OCI-LY7 (cell line): Measurements from ENCODE around the gene WDR3. TPM values are rescaled to one million over a fixed set of nuclear protein-coding genes. Genes with fewer than 3 reads are reported as not detected.

Experiments used
- BruUV-seq: library from RNA; stranded (reverse); fragments of 400-500 nt; replicated peaks from 2 replicates; lab custom pipeline; 2021; lab: Mats Ljungman, UMichigan
- CTCF ChIA-PET: fragments of 300-600 bp; sonication (Branson Sonifier 250); formaldehyde crosslinking; loops from one replicate; lab custom pipeline; 2022; ENCODE audit warnings: antibody characterized with exemption; ENCODE audit not compliant: unreplicated experiment; lab: Charles Lee
- POLR2A ChIA-PET: fragments of 300-600 bp; sonication (Branson Sonifier 250); formaldehyde crosslinking; loops from one replicate; lab custom pipeline; 2022; ENCODE audit warnings: antibody characterized with exemption; lab: Charles Lee
- DNase-seq: peaks from one replicate; pipeline ENCODE4 v3.0.0-alpha.2; 2015; ENCODE audit warnings: low spot score
- H2AFZ ChIP-seq: fragments of 200-600 bp; sonication (generic), shearing (Covaris generic); 2 replicates; pipeline ENCODE4 v1.6.1; 2014; ENCODE audit warnings: mild to moderate bottlenecking, antibody characterized with exemption, low read length, moderate library complexity
- H3K27ac ChIP-seq: fragments of 200-600 bp; sonication (generic); 2 replicates; pipeline ENCODE4 v1.5.1; 2014; ENCODE audit warnings: mixed run types, low read depth, mild to moderate bottlenecking, moderate library complexity, low read length, inconsistent platforms; ENCODE audit not compliant: poor library complexity, severe bottlenecking
- H3K36me3 ChIP-seq: fragments of 200-600 bp; sonication (generic); 2 replicates; pipeline ENCODE4 v1.6.1; 2014; ENCODE audit warnings: mild to moderate bottlenecking, antibody characterized with exemption, low read length, moderate library complexity, mixed read lengths; ENCODE audit not compliant: insufficient read depth
- H3K4me1 ChIP-seq: fragments of 200-600 bp; sonication (generic); 2 replicates; pipeline ENCODE4 v1.5.1; 2014; ENCODE audit warnings: mild to moderate bottlenecking, low read length; ENCODE audit not compliant: insufficient read depth, poor library complexity, severe bottlenecking
- H3K4me2 ChIP-seq: fragments of 200-600 bp; sonication (generic); 2 replicates; pipeline ENCODE4 v1.6.1; 2014; ENCODE audit warnings: mild to moderate bottlenecking, low read length
- H3K4me3 ChIP-seq: fragments of 200-600 bp; sonication (generic); 2 replicates; pipeline ENCODE4 v1.5.1; 2014; ENCODE audit warnings: mild to moderate bottlenecking, low read depth, low read length; ENCODE audit not compliant: poor library complexity, severe bottlenecking
- H3K79me2 ChIP-seq: fragments of 200-600 bp; sonication (generic); 2 replicates; pipeline ENCODE4 v1.6.1; 2016; ENCODE audit warnings: low read depth, mild to moderate bottlenecking, low read length, moderate library complexity, mixed read lengths; ENCODE audit not compliant: insufficient read depth
- H3K9me2 ChIP-seq: fragments of 200-600 bp; sonication (generic); 2 replicates; pipeline ENCODE4 v1.6.1; 2016; ENCODE audit warnings: mild to moderate bottlenecking, low read length, mixed read lengths; ENCODE audit not compliant: insufficient read depth
- H3K9me3 ChIP-seq: fragments of 200-600 bp; sonication (generic); 2 replicates; pipeline ENCODE4 v1.6.1; 2014; ENCODE audit warnings: mild to moderate bottlenecking, mixed run types, low read length, mixed read lengths
- H4K20me1 ChIP-seq: fragments of 200-600 bp; sonication (generic); 2 replicates; pipeline ENCODE4 v1.6.1; 2014; ENCODE audit warnings: mild to moderate bottlenecking, antibody characterized with exemption, low read length, moderate library complexity, mixed read lengths; ENCODE audit not compliant: insufficient read depth
- EZH2phosphoT487 ChIP-seq: fragments of 200-600 bp; sonication (generic); IDR thresholded peaks from 2 replicates; pipeline ENCODE4 v1.6.1; 2018; ENCODE audit warnings: low read depth, borderline replicate concordance, mild to moderate bottlenecking, mixed run types, antibody characterized with exemption, low read length, moderate library complexity, mixed read lengths
- intact Hi-C: fragments of 100-400 bp; cut with micrococcal nuclease; formaldehyde crosslinking; loops from one replicate; pipeline ENCODE4 v1.10.0; 2022; ENCODE audit not compliant: unreplicated experiment
- total RNA-seq, 2 experiments: library from RNA; depleted of rRNA in 1 of 2; stranded (reverse); fragments of >200 nt in 1 of 2; shearing (Covaris generic) in 1 of 2; gene quantifications; 2 replicates each; pipeline ENCODE4 v1.2.3, GENCODE V29; 2014 to 2022
- TF ChIP-seq, protein P1 (sequence below): fragments of 200-600 bp; sonication (generic); conservative IDR thresholded peaks from 2 replicates; pipeline ENCODE4 v1.5.1; 2014; ENCODE audit warnings: mild to moderate bottlenecking, antibody characterized with exemption, low read length, moderate library complexity, mixed read lengths

Gene WDR3
- total RNA-seq, 2 experiments from 2014 or later, result 23.1 to 31.4 TPM

DNA sequence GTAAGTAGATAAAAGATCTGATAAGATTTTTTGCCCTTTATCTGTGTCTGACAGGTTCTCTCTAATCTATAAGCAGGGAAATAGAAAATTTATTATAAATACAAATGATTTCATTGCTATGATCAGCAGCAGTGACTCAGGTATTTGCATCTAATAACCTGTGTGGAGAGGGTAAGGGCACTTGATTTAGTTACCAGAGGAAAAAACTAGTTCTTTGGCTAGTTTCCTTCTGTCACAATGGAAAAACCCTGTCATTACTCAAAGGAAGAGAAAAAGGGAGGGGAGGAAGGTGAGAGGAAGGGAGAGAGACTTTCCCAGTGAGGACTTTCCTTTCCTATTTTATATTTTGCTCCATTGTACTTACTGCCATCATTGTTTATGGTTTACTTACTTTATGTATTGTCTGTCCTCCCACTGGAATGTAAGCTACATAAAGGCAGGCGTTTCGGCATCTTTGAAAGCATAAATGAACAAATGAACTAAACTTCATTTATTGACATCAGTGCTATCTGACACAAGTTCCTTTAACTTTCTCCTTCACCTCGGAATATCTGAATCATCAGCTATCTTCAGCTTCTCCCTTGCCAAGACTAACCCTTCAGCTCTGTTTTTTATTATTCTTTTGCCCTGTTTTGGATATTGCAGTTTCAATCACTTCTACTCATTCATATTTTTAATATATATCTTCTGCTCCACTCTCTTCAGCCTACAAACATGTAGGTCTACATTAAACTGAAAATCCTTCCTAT lies 34.9 kb downstream of the WDR3 start:
- DNase-seq, result no peak
- Histone ChIP-seq H2AFZ (no peak overlapping the region), H3K4me1 (no peaks in the 10 kb centered on the region), H3K4me3 (no peak overlapping the region), H4K20me1 (no peaks in the 10 kb centered on the region), H3K9me2 (no peaks in the 10 kb centered on the region), H3K9me3 (no peaks in the 10 kb centered on the region), H3K79me2 (no peaks in the 10 kb centered on the region), H3K27ac (no peak overlapping the region), H3K36me3 (peaks cover 31% of the 10 kb centered on the region), H3K4me2 (no peak overlapping the region)
- intact Hi-C loops, result no loop called here
- BruUV-seq, result no TSS peak
- TF ChIP-seq EZH2phosphoT487, result no peak
- TF ChIP-seq, protein P1, sequence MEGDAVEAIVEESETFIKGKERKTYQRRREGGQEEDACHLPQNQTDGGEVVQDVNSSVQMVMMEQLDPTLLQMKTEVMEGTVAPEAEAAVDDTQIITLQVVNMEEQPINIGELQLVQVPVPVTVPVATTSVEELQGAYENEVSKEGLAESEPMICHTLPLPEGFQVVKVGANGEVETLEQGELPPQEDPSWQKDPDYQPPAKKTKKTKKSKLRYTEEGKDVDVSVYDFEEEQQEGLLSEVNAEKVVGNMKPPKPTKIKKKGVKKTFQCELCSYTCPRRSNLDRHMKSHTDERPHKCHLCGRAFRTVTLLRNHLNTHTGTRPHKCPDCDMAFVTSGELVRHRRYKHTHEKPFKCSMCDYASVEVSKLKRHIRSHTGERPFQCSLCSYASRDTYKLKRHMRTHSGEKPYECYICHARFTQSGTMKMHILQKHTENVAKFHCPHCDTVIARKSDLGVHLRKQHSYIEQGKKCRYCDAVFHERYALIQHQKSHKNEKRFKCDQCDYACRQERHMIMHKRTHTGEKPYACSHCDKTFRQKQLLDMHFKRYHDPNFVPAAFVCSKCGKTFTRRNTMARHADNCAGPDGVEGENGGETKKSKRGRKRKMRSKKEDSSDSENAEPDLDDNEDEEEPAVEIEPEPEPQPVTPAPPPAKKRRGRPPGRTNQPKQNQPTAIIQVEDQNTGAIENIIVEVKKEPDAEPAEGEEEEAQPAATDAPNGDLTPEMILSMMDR, result no peak
- POLR2A ChIA-PET, result no interaction called here
- CTCF ChIA-PET, result no interaction called here

DNA sequence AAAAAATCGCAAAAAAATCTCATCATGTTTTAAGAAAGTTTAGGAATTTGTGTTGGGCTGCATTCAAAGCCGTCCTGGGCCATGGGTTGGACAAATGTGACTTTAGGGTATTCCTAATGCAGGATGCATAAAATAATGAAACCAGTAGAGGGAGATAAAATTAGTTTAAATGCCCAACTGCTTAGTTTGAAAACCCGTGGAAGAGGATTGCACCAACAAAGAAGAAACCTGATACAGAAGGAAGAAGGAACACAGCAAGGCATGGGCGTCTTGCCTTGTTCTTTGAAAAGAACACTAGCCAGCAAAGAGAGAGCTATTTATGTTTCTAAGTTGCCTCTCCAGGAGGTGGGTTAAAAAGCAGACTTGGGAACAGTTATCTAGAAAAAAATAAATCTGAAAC lies 37.9 kb downstream of the WDR3 start:
- POLR2A ChIA-PET, result interaction anchor here (0.6 kb wide), 1 partner anchor 14 kb away, joined by 3 read pairs; no protein-coding TSS in a partner anchor
- intact Hi-C loops, result no loop called here
- no TSS peak for BruUV-seq
- Histone ChIP-seq H3K4me2 (no peak overlapping the region), H3K4me1 (no peaks in the 10 kb centered on the region), H3K79me2 (no peaks in the 10 kb centered on the region), H3K9me2 (no peaks in the 10 kb centered on the region), H3K36me3 (peaks cover 6% of the 10 kb centered on the region; the same call in 1 of the 2 replicates), H2AFZ (no peak overlapping the region), H3K27ac (no peak overlapping the region), H3K9me3 (no peaks in the 10 kb centered on the region), H4K20me1 (no peaks in the 10 kb centered on the region), H3K4me3 (no peak overlapping the region)
- no peak for DNase-seq
- no peak for TF ChIP-seq EZH2phosphoT487
- TF ChIP-seq, protein P1, result 0 out of 2 replicates have a peak, but pooled peaks have one; percentile 34
- CTCF ChIA-PET, result no interaction called here

DNA sequence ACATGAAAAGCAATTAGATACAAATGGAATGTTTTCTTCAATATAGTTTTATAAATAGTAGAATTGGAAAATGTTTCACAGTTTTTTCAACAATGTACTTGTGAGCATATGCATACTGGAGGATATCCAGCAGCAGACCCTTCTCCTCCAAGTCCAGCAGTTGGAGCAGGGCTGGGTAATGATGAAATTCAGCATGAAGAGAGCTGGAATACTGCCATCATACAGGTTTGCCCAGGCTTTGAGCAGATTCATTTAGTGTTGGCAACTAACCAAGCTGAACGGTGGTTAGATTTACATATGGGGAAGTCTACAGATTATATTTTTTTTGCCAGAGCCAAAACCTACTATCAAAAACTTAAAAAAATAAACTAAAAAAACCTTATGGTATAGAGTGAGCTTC lies 38.3 kb downstream of the WDR3 start:
- ChIA-PET CTCF (no interaction called here), POLR2A (interaction anchor here (0.6 to 0.7 kb wide), 3 partner anchors 14 to 24 kb away, joined by 3 to 7 read pairs (median 3); no protein-coding TSS in a partner anchor)
- no peak overlapping the region for H3K4me3 ChIP-seq
- intact Hi-C loops, result no loop called here
- H3K79me2 ChIP-seq, result no peaks in the 10 kb centered on the region
- no peak overlapping the region for H2AFZ ChIP-seq
- TF ChIP-seq, protein P1, result no peak
- TF ChIP-seq EZH2phosphoT487, result no peak
- H3K9me3 ChIP-seq, result no peaks in the 10 kb centered on the region
- DNase-seq, result no peak
- no peaks in the 10 kb centered on the region for H3K4me1 ChIP-seq
- H3K36me3 ChIP-seq, result peaks cover 2% of the 10 kb centered on the region; the same call in 1 of the 2 replicates
- BruUV-seq, result no TSS peak
- no peaks in the 10 kb centered on the region for H3K9me2 ChIP-seq
- H3K4me2 ChIP-seq, result no peak overlapping the region
- no peak overlapping the region for H3K27ac ChIP-seq
- no peaks in the 10 kb centered on the region for H4K20me1 ChIP-seq
